Common myeloid progenitor, CD34-positive (primary cell): ENCODE data around the gene PAWR.

Source experiments
- CTCF ChIA-PET: fragments of 350-600 bp; sonication (Branson Sonifier 250); formaldehyde crosslinking; loops from one replicate; lab custom pipeline; 2021; ENCODE audit warnings: antibody characterized with exemption; lab: Charles Lee
- POLR2A ChIA-PET: fragments of 350-600 bp; sonication (Branson Sonifier 250); formaldehyde crosslinking; loops from one replicate; lab custom pipeline; 2021; ENCODE audit warnings: antibody characterized with exemption; lab: Charles Lee
- DNase-seq, 3 donors: peaks; one replicate each; pipeline versions ENCODE4 v3.0.0 to v3.0.0-alpha.2; 2013
- H3K27ac ChIP-seq, 2 experiments: 1 replicate in 1 of 2; 2 replicates in 1 of 2; pipeline ENCODE4 v1.7.0; 2013; ENCODE audit warnings: inconsistent platforms in 2 of 2, low read length in 2 of 2, mild to moderate bottlenecking in 2 of 2, low read depth in 1 of 2, moderate library complexity in 1 of 2; ENCODE audit not compliant: severe bottlenecking in 2 of 2, insufficient read depth in 1 of 2, poor library complexity in 1 of 2
- H3K27me3 ChIP-seq, 5 experiments: replicated peaks in 2 of 5; 1 replicate in 3 of 5; 2 replicates in 2 of 5; pipeline versions ENCODE4 v1.6.1 to v1.7.0; 2013; ENCODE audit warnings: low read length in 4 of 5, mild to moderate bottlenecking in 2 of 5, moderate library complexity in 2 of 5, inconsistent platforms in 1 of 5; ENCODE audit not compliant: insufficient read depth in 5 of 5, control insufficient read depth in 4 of 5
- H3K36me3 ChIP-seq, 4 experiments: 1 replicate in 2 of 4; 2 replicates in 2 of 4; pipeline versions ENCODE4 v1.6.1 to v1.7.0; 2013; ENCODE audit warnings: low read length in 3 of 4, control low read depth in 1 of 4, mild to moderate bottlenecking in 1 of 4; ENCODE audit not compliant: control insufficient read depth in 4 of 4, insufficient read depth in 4 of 4
- H3K4me1 ChIP-seq, 4 experiments: 1 replicate in 3 of 4; 2 replicates in 1 of 4; pipeline versions ENCODE4 v1.6.1 to v1.7.1; 2013; ENCODE audit warnings: low read length in 3 of 4, mild to moderate bottlenecking in 3 of 4, control low read depth in 1 of 4, inconsistent platforms in 1 of 4, moderate library complexity in 1 of 4; ENCODE audit not compliant: control insufficient read depth in 4 of 4, insufficient read depth in 4 of 4; ENCODE audit errors: control extremely low read depth in 1 of 4
- H3K4me3 ChIP-seq, 7 experiments: 1 replicate in 4 of 7; 2 replicates in 3 of 7; pipeline versions ENCODE4 v1.5.1 to v1.7.0; 2013; ENCODE audit warnings: mild to moderate bottlenecking in 7 of 7, low read length in 6 of 7, moderate library complexity in 6 of 7, inconsistent platforms in 2 of 7, low read depth in 2 of 7, control low read depth in 1 of 7; ENCODE audit not compliant: insufficient read depth in 4 of 7, control insufficient read depth in 1 of 7; ENCODE audit errors: extremely low read depth in 1 of 7
- H3K9me3 ChIP-seq, 5 experiments: 1 replicate in 4 of 5; 2 replicates in 1 of 5; pipeline versions ENCODE4 v1.6.1 to v1.7.1; 2013; ENCODE audit warnings: low read length in 4 of 5, mild to moderate bottlenecking in 2 of 5, inconsistent platforms in 1 of 5, low read depth in 1 of 5, moderate library complexity in 1 of 5; ENCODE audit not compliant: control insufficient read depth in 4 of 5, insufficient read depth in 2 of 5; ENCODE audit errors: control extremely low read depth in 1 of 5
- WGBS: methylation state at CpG from one replicate; pipeline ENCODE4 v1.1.5; 2013; ENCODE audit not compliant: insufficient coverage; 5-methylcytosine and 5-hydroxymethylcytosine counted together

The PAWR gene

GRCh38 chr12:79596719-79597350 is 93.9 kb downstream of the PAWR start:
- no peaks in the 10 kb centered on the region for H3K4me1 ChIP-seq
- no peaks in the 10 kb centered on the region for H3K27me3 ChIP-seq
- H3K4me3 ChIP-seq = no peak overlapping the region
- ChIA-PET CTCF (interaction anchor here (1.0 kb wide), 1 partner anchor 11 kb away, joined by 3 read pairs; no protein-coding TSS in a partner anchor), POLR2A (no interaction called here)
- no peak overlapping the region for H3K27ac ChIP-seq
- no peak for DNase-seq
- no peaks in the 10 kb centered on the region for H3K9me3 ChIP-seq
- WGBS = 100% methylated on average over 8 of the region's 10 CpGs
- H3K36me3 ChIP-seq = peaks cover 0 to 4% (median 3%) of the 10 kb centered on the region in 4 experiments

- Histone ChIP-seq H3K4me1 (no peaks in the 10 kb centered on the region), H3K4me3 (no peak overlapping the region), H3K9me3 (no peaks in the 10 kb centered on the region), H3K36me3 (peaks cover 2 to 8% (median 4%) of the 10 kb centered on the region in 4 experiments), H3K27me3 (no peaks in the 10 kb centered on the region), H3K27ac (no peak overlapping the region)
- DNase-seq = no peak
- CTCF ChIA-PET = no interaction called here
- WGBS = 100% methylated on average over 3 of the region's 4 CpGs
- POLR2A ChIA-PET = no interaction called here
Measured at GRCh38 chr12:79595273-79595672, 95.5 kb downstream of the PAWR start.

DNA sequence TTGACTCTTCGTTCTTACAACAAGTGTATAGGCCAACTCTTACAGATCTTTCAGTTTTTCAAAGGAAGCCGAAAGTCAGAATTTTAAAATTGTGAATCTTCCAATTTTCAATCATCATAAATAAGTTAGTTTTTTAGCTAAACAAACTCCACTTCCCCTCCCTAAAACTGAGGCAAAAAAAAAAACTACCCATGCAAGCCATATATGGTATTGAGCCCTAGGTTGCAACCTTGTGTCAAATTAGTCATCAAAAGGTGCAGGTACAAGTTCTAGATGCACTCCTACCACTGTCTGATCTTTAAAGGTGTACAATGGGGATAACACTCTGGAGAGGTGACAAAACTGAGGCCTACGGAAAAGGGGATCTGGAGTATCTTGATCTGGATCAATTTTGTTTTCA is 97.9 kb downstream of the PAWR start:
- Histone ChIP-seq H3K4me3 (no peak overlapping the region), H3K27ac (no peak overlapping the region), H3K27me3 (no peaks in the 10 kb centered on the region), H3K4me1 (no peaks in the 10 kb centered on the region), H3K36me3 (peaks cover 2 to 9% (median 3%) of the 10 kb centered on the region in 4 experiments), H3K9me3 (no peaks in the 10 kb centered on the region)
- WGBS = 100% methylated on average over 1 of the region's 3 CpGs
- DNase-seq = no peak
- ChIA-PET CTCF (interaction anchor here (1.3 kb wide), 1 partner anchor 22 kb away, joined by 3 read pairs; no protein-coding TSS in a partner anchor), POLR2A (interaction anchor here (0.5 to 0.6 kb wide), 2 partner anchors 192 to 826 kb away, joined by 4 to 5 read pairs; no protein-coding TSS in a partner anchor)

- Histone ChIP-seq H3K9me3 (no peaks in the 10 kb centered on the region), H3K4me3 (no peak overlapping the region), H3K27ac (no peak overlapping the region), H3K27me3 (no peaks in the 10 kb centered on the region), H3K4me1 (no peaks in the 10 kb centered on the region), H3K36me3 (peaks cover 0 to 9% (median 3%) of the 10 kb centered on the region in 4 experiments)
- no peak for DNase-seq
- ChIA-PET CTCF (interaction anchor here (1.3 kb wide), 1 partner anchor 23 kb away, joined by 3 read pairs; no protein-coding TSS in a partner anchor), POLR2A (no interaction called here)
- WGBS = no CpG with 5 or more reads among the region's 1 CpG
Measured at GRCh38 chr12:79591988-79592387, 98.8 kb downstream of the PAWR start.

GRCh38 chr12:79590751-79591150 is 100.0 kb downstream of the PAWR start:
- CTCF ChIA-PET = no interaction called here
- H3K27me3 ChIP-seq = no peaks in the 10 kb centered on the region
- H3K9me3 ChIP-seq = no peaks in the 10 kb centered on the region
- POLR2A ChIA-PET = no interaction called here
- DNase-seq = no peak
- H3K27ac ChIP-seq = no peak overlapping the region
- H3K36me3 ChIP-seq = peaks cover 0 to 9% (median 3%) of the 10 kb centered on the region in 4 experiments
- 93% methylated on average over 2 of the region's 2 CpGs for WGBS
- H3K4me3 ChIP-seq = no peak overlapping the region
- H3K4me1 ChIP-seq = no peaks in the 10 kb centered on the region

- Histone ChIP-seq H3K36me3 (peaks cover 0 to 6% (median 4%) of the 10 kb centered on the region in 4 experiments), H3K4me3 (no peak overlapping the region), H3K27ac (no peak overlapping the region), H3K4me1 (no peaks in the 10 kb centered on the region), H3K9me3 (no peaks in the 10 kb centered on the region), H3K27me3 (no peaks in the 10 kb centered on the region)
- WGBS = no CpG with 5 or more reads among the region's 1 CpG
- CTCF ChIA-PET = no interaction called here
- POLR2A ChIA-PET = interaction anchor here (0.6 kb wide), 1 partner anchor 17 kb away, joined by 3 read pairs; no protein-coding TSS in a partner anchor
- peak in 2 of 3 donors; percentile 6 to 17 for DNase-seq
Measured at GRCh38 chr12:79587368-79587767, 103.4 kb downstream of the PAWR start.

- Histone ChIP-seq H3K9me3 (no peaks in the 10 kb centered on the region), H3K27me3 (no peaks in the 10 kb centered on the region), H3K4me3 (no peak overlapping the region), H3K4me1 (no peaks in the 10 kb centered on the region), H3K27ac (no peak overlapping the region), H3K36me3 (peaks cover 0 to 7% (median 1%) of the 10 kb centered on the region in 4 experiments)
- WGBS = 100% methylated on average over 1 of the region's 1 CpG
- ChIA-PET CTCF (no interaction called here), POLR2A (no interaction called here)
- no peak for DNase-seq
Measured at GRCh38 chr12:79585147-79585546, 105.6 kb downstream of the PAWR start.
